ENCODE data around the gene MMRN2.
A peak's percentile ranks its signal among the peaks of the same experiment; 100 is the strongest.

The MMRN2 gene

GRCh38 chr10:86946213-86947155 lies 10.9 kb downstream of the MMRN2 start:
- peak; percentile 45 for ATAC-seq
- no peak for TF ChIP-seq ZNF8 (CRISPR knock-in tag; IDR thresholded peaks at IDR 0.05)
- no peak for TF ChIP-seq ZNF565 (CRISPR knock-in tag; conservative IDR thresholded peaks at IDR 0.05; ENCODE audit: low read depth)
- no peak for TF ChIP-seq TCF4 (CRISPR knock-in tag; IDR thresholded peaks at IDR 0.05; ENCODE audit: borderline replicate concordance)
- TF ChIP-seq CREB5 (CRISPR knock-in tag; IDR thresholded peaks at IDR 0.05; ENCODE audit: low read depth) = no peak
- TF ChIP-seq OSR1 (CRISPR knock-in tag; IDR thresholded peaks at IDR 0.05) = no peak
- no peak for TF ChIP-seq ZFP3 (CRISPR knock-in tag; IDR thresholded peaks at IDR 0.05)
- no peak for TF ChIP-seq PATZ1 (CRISPR knock-in tag; IDR thresholded peaks at IDR 0.05; ENCODE audit: borderline replicate concordance)
- no peak for TF ChIP-seq TOX (CRISPR knock-in tag; IDR thresholded peaks at IDR 0.05; ENCODE audit: borderline replicate concordance)
- no peak for TF ChIP-seq ESRRG (CRISPR knock-in tag; IDR thresholded peaks at IDR 0.05)
- no peak for TF ChIP-seq CSDC2 (CRISPR knock-in tag; IDR thresholded peaks at IDR 0.05)
- no peak for TF ChIP-seq BACH2 (CRISPR knock-in tag; IDR thresholded peaks at IDR 0.05; ENCODE audit: borderline replicate concordance)
- TF ChIP-seq ISL1 (CRISPR knock-in tag; IDR thresholded peaks at IDR 0.05) = no peak
- no peak for TF ChIP-seq TSHZ2 (CRISPR knock-in tag; IDR thresholded peaks at IDR 0.05)
- no peak for TF ChIP-seq RARB (CRISPR knock-in tag; IDR thresholded peaks at IDR 0.05)
- no peak for TF ChIP-seq ARNTL (CRISPR knock-in tag; IDR thresholded peaks at IDR 0.05; ENCODE audit: borderline replicate concordance, low read depth)
- TF ChIP-seq SNAI2 (CRISPR knock-in tag; IDR thresholded peaks at IDR 0.05) = no peak
- no peak for TF ChIP-seq ZFP30 (CRISPR knock-in tag; IDR thresholded peaks at IDR 0.05)
- no peak for TF ChIP-seq GLIS3 (CRISPR knock-in tag; IDR thresholded peaks at IDR 0.05)
- no peak for TF ChIP-seq CSRNP3 (CRISPR knock-in tag; IDR thresholded peaks at IDR 0.05)
- TF ChIP-seq PPARA (CRISPR knock-in tag; IDR thresholded peaks at IDR 0.05; ENCODE audit: borderline replicate concordance) = no peak

GRCh38 chr10:86945361-86946212 lies 11.8 kb downstream of the MMRN2 start:
- no peak for TF ChIP-seq ZFP3 (CRISPR knock-in tag; IDR thresholded peaks at IDR 0.05)
- TF ChIP-seq ZC3H10 (CRISPR knock-in tag; IDR thresholded peaks at IDR 0.05) = no peak
- TF ChIP-seq OSR1 (CRISPR knock-in tag; IDR thresholded peaks at IDR 0.05) = no peak
- TF ChIP-seq ZNF8 (CRISPR knock-in tag; IDR thresholded peaks at IDR 0.05) = no peak
- TF ChIP-seq ZNF565 (CRISPR knock-in tag; conservative IDR thresholded peaks at IDR 0.05; ENCODE audit: low read depth) = no peak
- no peak for TF ChIP-seq PATZ1 (CRISPR knock-in tag; IDR thresholded peaks at IDR 0.05; ENCODE audit: borderline replicate concordance)
- no peak for TF ChIP-seq RARB (CRISPR knock-in tag; IDR thresholded peaks at IDR 0.05)
- no peak for TF ChIP-seq BACH2 (CRISPR knock-in tag; IDR thresholded peaks at IDR 0.05; ENCODE audit: borderline replicate concordance)
- TF ChIP-seq ARNTL (CRISPR knock-in tag; IDR thresholded peaks at IDR 0.05; ENCODE audit: borderline replicate concordance, low read depth) = no peak
- TF ChIP-seq ZFP30 (CRISPR knock-in tag; IDR thresholded peaks at IDR 0.05) = no peak
- TF ChIP-seq TSHZ2 (CRISPR knock-in tag; IDR thresholded peaks at IDR 0.05) = no peak
- peak; percentile 70 for ATAC-seq

Data from SK-N-SH treated with all-trans-retinoic acid at 6 μM for 48 hours (cell line).